Central memory CD8-positive, alpha-beta T cell (primary cell): ENCODE data around the gene LSM11.

Experiments
- ATAC-seq: fragments of 150-1000 bp; cut with Tn5 transposase; replicated peaks from 2 replicates; pipeline ENCODE4 v1.10.0; 2022; ENCODE audit warnings: mild to moderate bottlenecking, moderate FRiP score, moderate number of reproducible peaks; ENCODE audit not compliant: poor library complexity, severe bottlenecking; ENCODE audit errors: extremely low read depth
- DNase-seq, 2 donors: peaks; one replicate each; pipeline ENCODE4 v3.0.0; 2021; ENCODE audit warnings: low spot score in 2 of 2
- H3K27ac Mint-ChIP-seq: one replicate; pipeline ENCODE4 v1.8.0; 2022; ENCODE audit warnings: low read depth, mild to moderate bottlenecking, moderate library complexity, mixed read lengths
- H3K27me3 Mint-ChIP-seq: one replicate; pipeline ENCODE4 v1.8.0; 2022; ENCODE audit warnings: mixed read lengths
- H3K36me3 Mint-ChIP-seq: one replicate; pipeline ENCODE4 v1.8.0; 2022; ENCODE audit warnings: mild to moderate bottlenecking, moderate library complexity, mixed read lengths; ENCODE audit not compliant: insufficient read depth
- H3K4me1 Mint-ChIP-seq: one replicate; pipeline ENCODE4 v1.8.0; 2022; ENCODE audit warnings: mixed read lengths
- H3K4me3 Mint-ChIP-seq: one replicate; pipeline ENCODE4 v1.8.0; 2022; ENCODE audit warnings: mild to moderate bottlenecking, moderate library complexity, mixed read lengths
- H3K9me3 Mint-ChIP-seq: one replicate; pipeline ENCODE4 v1.8.0; 2022; ENCODE audit warnings: mixed read lengths

The LSM11 gene

DNA sequence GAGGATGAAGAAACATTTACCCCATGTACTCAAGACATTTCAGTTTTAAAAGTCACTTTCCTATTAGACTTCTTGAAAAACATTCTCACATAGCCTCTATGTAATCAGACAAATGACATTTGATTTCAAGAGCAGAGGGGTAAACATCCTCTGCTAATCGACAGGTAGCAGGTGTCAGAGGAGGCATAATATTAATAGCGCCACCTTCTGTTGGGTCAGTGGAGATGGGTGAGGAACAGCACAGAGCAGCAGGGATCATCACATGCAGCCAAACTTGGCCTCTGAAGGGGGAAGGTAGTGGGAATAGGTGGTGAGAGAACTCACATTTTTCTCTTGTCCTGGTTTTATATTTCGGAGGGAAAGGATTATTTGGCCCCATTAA lies 3.3 kb upstream of the LSM11 start:
- no peak overlapping the region for H3K4me3 Mint-ChIP-seq
- no peak for ATAC-seq

DNA sequence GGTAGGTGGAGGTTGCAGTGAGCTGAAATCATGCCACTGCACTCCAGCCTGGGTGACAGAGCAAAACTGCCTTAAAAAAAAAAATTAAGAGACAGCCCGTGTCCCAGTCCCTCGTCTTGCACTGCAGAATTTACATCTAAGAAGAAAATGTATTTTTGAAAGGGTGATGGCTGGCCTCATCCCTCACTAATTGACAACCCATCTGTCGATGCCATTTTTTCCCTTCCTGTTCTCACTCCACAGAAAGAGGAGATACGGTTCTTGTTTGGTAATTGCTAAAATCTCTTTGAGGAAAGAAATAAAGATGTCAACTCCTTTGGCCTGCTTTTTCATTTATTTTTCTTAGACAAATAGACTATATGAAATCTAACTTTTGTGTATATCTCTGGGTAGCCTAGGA lies 2.4 kb upstream of the LSM11 start:
- Mint-ChIP-seq H3K36me3 (peaks cover 5% of the 10 kb centered on the region), H3K9me3 (no peaks in the 10 kb centered on the region), H3K27ac (no peak overlapping the region), H3K4me1 (peaks cover 22% of the 10 kb centered on the region), H3K27me3 (no peaks in the 10 kb centered on the region), H3K4me3 (no peak overlapping the region)
- ATAC-seq, result no peak
- no peak for DNase-seq

More for the DNA sequence above, 3.3 kb upstream of the LSM11 start:
- H3K9me3 Mint-ChIP-seq, result no peaks in the 10 kb centered on the region
- DNase-seq, result no peak
- H3K27ac Mint-ChIP-seq, result no peak overlapping the region
- peaks cover 6% of the 10 kb centered on the region for H3K36me3 Mint-ChIP-seq
- peaks cover 17% of the 10 kb centered on the region for H3K4me1 Mint-ChIP-seq
- no peaks in the 10 kb centered on the region for H3K27me3 Mint-ChIP-seq

DNA sequence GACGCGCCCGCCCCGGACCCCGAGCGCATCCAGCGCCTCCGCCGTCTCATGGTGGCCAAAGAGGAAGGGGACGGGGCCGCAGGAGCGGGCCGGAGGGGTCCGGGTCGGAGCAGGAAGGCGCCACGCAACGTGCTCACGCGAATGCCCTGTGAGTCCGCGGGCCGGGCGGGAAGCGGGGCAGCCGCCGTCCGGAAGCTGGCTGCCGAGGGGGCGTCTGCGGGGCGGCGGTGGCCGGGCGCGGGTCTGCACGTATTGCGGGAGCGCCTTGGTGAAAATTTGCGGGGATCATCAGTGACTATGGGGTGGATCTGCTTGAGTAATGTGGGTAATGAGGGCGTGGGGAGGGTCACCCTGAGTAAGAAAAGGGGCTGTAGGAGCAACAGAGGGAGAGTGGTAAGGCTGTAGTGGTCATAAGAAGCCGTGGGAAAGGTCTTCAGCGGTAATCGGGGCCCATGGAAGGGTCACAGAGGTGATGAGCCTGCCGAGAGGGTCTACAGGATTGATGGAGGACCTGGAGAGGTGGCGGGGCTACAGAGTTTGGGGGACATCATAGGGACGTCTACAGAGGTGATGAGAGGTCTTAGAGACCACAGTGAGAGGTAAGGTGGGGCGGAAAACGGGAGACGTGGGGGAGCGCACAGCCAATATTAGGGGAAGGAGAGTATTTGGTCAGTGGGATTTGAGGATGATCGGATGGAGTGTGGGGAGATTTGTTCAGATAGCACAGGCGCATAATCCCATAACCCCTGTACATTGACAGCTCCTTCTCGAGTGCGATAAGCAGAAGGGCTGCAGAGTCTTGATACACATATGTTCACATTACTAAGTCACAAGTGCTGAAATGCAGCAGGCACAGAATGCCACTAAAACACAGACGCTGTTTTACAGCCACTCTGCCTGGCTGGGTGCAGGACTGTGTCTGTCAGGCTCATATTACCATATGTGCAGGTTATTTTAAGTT lies 819 bp downstream of the LSM11 start:
- no peaks in the 10 kb centered on the region for H3K9me3 Mint-ChIP-seq
- peak; percentile 7 for ATAC-seq
- H3K4me1 Mint-ChIP-seq, result peaks cover 22% of the 10 kb centered on the region
- peaks cover 2% of the 10 kb centered on the region for H3K36me3 Mint-ChIP-seq
- peak overlapping the region; percentile 60 for H3K27ac Mint-ChIP-seq
- peak overlapping the region; percentile 79 for H3K4me3 Mint-ChIP-seq
- no peaks in the 10 kb centered on the region for H3K27me3 Mint-ChIP-seq
- no peak for DNase-seq

DNA sequence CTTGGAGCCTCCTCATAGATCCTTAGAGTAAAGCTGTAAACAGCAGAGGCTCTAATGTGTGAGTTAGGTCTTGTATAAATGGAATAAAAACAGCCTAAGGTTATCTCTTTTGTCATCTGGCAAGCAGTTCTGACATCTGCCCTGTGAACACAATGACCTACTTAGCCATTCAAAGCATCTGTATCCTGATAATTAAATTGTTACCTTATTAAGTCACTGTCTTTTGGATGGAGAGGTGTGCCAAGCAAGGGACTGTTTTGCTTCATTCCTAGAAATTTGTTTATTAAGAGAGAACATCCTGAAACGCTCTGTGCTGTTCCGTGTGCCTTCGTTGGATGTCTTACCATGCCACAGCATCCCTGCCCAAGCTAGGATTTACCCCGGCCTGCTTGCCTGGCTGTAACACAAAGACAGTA lies 1.5 kb downstream of the LSM11 start:
- Mint-ChIP-seq H3K4me3 (peak overlapping the region; percentile 79), H3K9me3 (no peaks in the 10 kb centered on the region), H3K27me3 (no peaks in the 10 kb centered on the region), H3K27ac (no peak overlapping the region), H3K36me3 (peaks cover 2% of the 10 kb centered on the region), H3K4me1 (peaks cover 22% of the 10 kb centered on the region)
- ATAC-seq (no peak), DNase-seq (no peak)

DNA sequence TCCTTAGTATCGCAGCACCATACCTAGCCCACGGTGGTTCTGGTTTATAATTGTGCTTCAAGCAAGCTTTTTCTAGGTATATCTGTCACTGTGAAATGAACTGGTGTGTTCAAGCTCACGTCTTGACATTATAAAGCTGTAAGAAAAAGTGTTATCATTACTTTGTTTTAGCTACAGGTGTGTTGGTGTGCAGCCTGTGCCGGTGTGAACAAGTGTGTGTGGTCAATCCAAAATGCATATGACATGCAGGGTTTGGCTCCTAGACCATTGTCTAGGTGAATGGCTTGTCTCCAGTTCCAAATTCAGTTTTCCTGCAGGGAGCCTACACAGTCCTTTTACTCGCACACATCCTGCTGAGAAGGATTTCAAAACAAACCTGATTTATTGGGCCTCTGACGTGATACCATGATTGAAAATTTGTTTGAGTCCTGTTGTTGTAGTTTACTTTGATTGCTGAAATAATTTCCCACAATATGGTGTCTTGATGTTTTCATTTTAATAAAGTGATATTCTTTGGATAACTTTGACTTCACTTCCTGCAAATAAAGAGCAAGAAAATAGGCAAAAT lies 3.7 kb downstream of the LSM11 start:
- no peak overlapping the region for H3K4me3 Mint-ChIP-seq

DNA sequence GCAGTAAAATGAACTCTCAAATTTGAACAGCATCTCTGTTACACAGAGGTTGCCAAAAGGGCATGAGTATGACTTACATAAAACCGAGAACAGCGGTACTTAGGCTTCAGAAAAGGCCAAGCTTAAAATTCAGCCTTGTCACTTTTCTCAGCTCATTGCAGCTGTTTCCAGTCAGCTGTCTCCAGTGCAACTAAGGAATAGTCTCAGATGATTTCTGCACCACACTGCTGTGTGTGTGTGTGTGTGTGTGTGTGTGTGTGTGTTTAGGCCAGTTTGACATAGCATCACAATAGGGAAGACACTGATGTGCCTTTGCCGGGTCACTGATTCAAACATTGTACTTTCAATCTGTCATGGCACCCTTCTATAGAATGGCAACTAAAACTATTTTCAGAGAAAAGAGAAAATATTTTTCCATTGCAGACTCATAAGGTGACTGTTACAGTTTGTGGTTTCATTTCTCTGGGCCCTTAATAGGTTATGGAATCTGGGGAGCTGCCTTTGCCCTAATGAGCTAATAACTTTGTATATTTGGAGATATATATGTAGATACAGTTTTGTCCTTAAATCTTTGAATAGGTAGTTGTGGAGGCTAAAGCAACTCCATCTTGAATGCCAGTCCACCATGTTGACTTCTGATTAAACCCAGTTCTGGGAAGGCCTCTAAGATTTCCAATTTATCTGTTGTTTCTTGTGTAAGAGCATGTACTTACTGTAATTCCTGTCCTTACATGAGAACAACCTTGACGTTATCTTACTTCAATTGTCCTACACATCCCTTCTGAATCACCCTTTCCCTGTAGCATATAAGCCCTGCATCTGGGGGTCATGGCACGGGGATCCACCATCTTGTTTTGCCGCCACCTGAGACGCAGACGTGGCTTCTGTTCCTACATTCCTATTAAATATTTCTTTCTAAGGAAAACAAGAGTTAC lies 4.5 kb downstream of the LSM11 start:
- no peak overlapping the region for H3K4me3 Mint-ChIP-seq
- H3K36me3 Mint-ChIP-seq, result peaks cover 8% of the 10 kb centered on the region
- DNase-seq (no peak), ATAC-seq (no peak)
- no peaks in the 10 kb centered on the region for H3K27me3 Mint-ChIP-seq
- H3K4me1 Mint-ChIP-seq, result peaks cover 20% of the 10 kb centered on the region
- H3K27ac Mint-ChIP-seq, result no peak overlapping the region
- no peaks in the 10 kb centered on the region for H3K9me3 Mint-ChIP-seq

More for the DNA sequence above, 3.7 kb downstream of the LSM11 start:
- Mint-ChIP-seq H3K4me1 (peaks cover 22% of the 10 kb centered on the region), H3K27me3 (no peaks in the 10 kb centered on the region), H3K9me3 (no peaks in the 10 kb centered on the region), H3K27ac (no peak overlapping the region), H3K36me3 (peaks cover 2% of the 10 kb centered on the region)
- DNase-seq (no peak), ATAC-seq (no peak)

DNA sequence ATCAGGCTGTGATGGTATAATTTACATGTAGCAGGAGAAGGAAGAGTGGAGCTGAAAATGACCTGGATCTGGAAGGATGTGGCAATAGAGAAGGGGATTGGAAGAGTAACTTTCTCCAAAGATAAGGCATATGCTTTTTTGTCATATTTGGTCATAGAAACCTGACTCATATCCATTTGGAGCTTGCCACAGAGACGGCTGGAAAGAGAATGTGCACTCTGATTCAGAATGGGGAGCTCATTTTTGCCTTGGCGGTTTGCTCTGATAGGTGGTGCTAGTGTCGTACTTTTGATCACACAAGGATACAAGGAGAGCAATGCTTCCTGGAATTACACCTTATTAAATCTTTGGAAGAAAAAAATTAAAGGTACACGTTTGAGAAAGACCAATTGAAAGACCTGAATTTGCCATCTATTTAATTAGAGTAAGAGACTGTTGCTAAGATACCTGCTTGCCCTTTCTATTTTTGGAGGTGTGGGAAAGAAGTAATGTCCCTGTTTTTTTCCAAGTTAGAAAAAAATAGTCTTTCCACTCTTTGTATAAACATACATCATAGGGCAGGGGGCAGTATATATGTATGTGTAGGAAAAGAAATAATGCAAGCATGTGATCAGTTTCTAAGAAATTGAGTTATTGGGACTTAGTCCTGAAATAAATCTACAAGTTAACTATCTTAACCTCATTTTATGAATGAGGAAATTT lies 5.4 kb downstream of the LSM11 start:
- no peaks in the 10 kb centered on the region for H3K9me3 Mint-ChIP-seq
- H3K4me3 Mint-ChIP-seq, result no peak overlapping the region
- no peak for DNase-seq
- H3K27me3 Mint-ChIP-seq, result no peaks in the 10 kb centered on the region
- peaks cover 16% of the 10 kb centered on the region for H3K4me1 Mint-ChIP-seq
- no peak overlapping the region for H3K27ac Mint-ChIP-seq
- peaks cover 10% of the 10 kb centered on the region for H3K36me3 Mint-ChIP-seq
- ATAC-seq, result no peak

DNA sequence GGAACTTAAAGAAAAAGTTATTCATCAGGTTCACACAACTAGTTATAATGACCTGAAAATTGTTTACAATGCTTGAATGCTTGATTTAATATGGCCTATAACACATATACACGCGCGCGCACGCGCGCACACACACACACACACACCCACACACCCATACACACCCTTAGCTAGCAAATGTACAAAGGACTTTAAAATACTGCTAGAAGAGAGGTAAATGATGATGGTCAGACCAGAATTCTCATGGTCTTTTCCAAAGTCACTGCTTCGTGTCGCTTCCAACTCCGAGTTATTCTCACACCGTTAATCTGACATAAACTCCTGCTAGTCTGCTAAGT lies 5.9 kb downstream of the LSM11 start:
- no peak for DNase-seq
- ATAC-seq, result no peak
- no peaks in the 10 kb centered on the region for H3K9me3 Mint-ChIP-seq
- no peaks in the 10 kb centered on the region for H3K27me3 Mint-ChIP-seq
- no peak overlapping the region for H3K27ac Mint-ChIP-seq
- no peak overlapping the region for H3K4me3 Mint-ChIP-seq
- H3K36me3 Mint-ChIP-seq, result peaks cover 7% of the 10 kb centered on the region
- H3K4me1 Mint-ChIP-seq, result peaks cover 11% of the 10 kb centered on the region

DNA sequence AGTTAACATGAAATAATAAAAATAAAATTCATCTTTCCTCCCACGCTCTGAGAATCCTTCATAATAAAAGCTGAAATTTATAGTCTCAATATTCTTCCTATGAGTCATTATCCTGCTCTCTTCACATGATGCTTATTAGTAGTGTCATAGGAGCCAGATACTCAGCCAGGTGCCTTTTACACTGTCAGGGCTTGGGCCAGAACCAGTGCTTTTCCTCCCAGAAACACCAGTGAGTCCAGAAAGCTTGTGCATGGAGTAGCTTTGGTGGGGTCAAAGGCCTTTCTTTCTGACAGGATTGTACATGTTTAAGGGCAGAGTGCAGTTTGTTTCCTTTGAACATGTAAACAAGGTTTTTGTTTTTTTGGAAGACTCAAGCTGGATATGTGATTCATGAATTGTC lies 6.8 kb downstream of the LSM11 start:
- Mint-ChIP-seq H3K27ac (no peak overlapping the region), H3K4me1 (peaks cover 4% of the 10 kb centered on the region), H3K9me3 (no peaks in the 10 kb centered on the region), H3K4me3 (no peak overlapping the region), H3K27me3 (no peaks in the 10 kb centered on the region), H3K36me3 (peaks cover 9% of the 10 kb centered on the region)
- DNase-seq, result no peak
- ATAC-seq, result no peak

DNA sequence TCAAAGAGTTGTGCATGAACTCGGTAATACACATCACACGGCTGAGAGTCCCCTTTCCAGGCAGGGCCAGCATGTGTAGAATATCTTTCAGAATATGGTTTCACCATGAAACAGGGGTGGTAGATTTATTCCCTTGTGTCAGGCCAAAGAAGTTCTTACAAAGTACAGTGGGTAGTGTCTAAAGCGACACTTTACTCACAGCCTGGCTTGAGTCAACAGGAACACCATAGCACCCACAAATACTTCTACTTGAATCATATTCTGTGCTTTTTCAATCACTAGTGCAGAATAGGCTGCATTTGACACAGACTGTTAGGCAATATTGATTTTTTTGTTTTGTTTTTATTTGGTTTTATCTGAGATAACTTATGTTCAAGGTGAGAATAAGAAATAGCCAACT lies 12.6 kb downstream of the LSM11 start:
- H3K27ac Mint-ChIP-seq, result no peak overlapping the region
- ATAC-seq (no peak), DNase-seq (no peak)
- no peaks in the 10 kb centered on the region for H3K27me3 Mint-ChIP-seq
- no peaks in the 10 kb centered on the region for H3K9me3 Mint-ChIP-seq
- H3K36me3 Mint-ChIP-seq, result peaks cover 16% of the 10 kb centered on the region
- H3K4me3 Mint-ChIP-seq, result no peak overlapping the region
- H3K4me1 Mint-ChIP-seq, result no peaks in the 10 kb centered on the region

DNA sequence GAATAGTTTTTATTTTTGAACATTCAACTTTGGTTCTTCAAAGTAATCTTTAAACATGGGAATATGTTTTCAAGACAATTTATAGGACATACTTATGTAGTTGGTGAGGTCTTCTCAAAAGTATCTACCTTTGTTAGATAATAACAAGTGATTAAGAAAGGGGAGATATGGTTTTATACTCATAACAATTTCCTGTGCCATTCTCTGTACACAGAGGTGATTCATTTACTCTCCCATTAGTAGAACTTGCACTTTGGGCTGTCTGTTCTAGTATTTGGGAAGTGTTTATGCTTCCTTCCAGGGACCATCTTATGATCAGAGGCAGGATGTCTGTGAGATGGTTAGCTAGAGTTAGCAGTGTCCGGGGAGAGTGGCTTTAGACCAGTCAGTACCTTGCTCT lies 15.2 kb downstream of the LSM11 start:
- H3K27me3 Mint-ChIP-seq, result no peaks in the 10 kb centered on the region
- no peak overlapping the region for H3K27ac Mint-ChIP-seq
- no peak for ATAC-seq
- no peak overlapping the region for H3K4me3 Mint-ChIP-seq
- no peaks in the 10 kb centered on the region for H3K9me3 Mint-ChIP-seq
- no peaks in the 10 kb centered on the region for H3K4me1 Mint-ChIP-seq
- DNase-seq, result no peak
- peaks cover 10% of the 10 kb centered on the region for H3K36me3 Mint-ChIP-seq
